Embryonic facial prominence (tissue), 1 donor: ENCODE measurements around the gene RTN1.
A peak's percentile ranks its signal among the peaks of the same experiment; 100 is the strongest.

Experiments
- DNase-seq: peaks from one replicate; pipeline ENCODE4 v3.0.0-alpha.2; 2016; ENCODE audit errors: extremely low spot score

The RTN1 gene

GRCh38 chr14:59788176-59788575, 82.4 kb downstream of the RTN1 start:
- DNase-seq = no peak

GRCh38 chr14:59787045-59787674, 83.4 kb downstream of the RTN1 start:
- DNase-seq = no peak

GRCh38 chr14:59785629-59786028, 84.9 kb downstream of the RTN1 start:
- DNase-seq = no peak

DNA sequence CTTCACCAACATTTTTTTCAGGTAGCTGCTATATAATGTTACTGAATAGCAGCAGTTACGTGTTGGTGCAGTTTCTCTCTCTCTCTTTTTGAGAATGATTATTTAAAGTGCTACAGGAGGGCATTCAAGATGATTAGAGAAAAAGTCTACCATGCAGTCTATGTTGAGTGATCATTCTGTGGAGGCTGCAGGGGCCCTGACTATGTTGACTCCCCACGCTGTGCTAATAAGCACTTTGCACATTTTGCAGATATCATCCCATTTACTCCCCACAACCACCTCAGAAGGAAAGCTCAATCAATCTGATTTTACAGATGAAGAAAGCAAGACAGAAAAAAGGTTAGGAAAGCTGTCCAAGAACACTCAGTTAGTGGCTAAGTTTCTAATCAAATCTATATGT, 87.8 kb downstream of the RTN1 start:
- no peak for DNase-seq

DNA sequence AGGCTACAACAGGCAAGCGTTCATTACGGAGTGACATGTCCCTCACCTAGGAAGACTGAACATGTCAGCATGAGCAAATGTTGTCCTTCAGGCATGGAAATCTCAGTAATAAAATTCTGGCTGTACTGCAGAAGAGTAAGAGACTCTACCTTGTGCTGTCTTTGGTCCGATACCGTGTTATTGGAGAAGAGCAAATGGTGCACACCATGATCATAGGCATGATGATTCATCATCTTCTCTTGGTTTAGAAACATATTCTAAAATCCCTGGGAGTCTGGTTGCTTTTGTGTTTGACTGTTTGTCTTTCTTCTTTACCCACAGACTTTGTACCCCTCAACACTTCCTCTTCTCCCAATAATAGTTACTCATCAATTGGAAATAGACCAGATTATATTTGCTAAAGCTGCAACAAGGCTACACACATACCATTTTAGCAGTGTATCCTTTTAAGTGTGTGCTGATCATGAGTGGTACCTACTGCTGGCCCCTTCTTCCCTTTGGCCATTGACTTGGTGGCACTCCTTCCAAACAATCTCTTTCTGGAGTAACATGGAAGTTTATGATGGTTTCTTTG, 93.5 kb downstream of the RTN1 start:
- no peak for DNase-seq

DNA sequence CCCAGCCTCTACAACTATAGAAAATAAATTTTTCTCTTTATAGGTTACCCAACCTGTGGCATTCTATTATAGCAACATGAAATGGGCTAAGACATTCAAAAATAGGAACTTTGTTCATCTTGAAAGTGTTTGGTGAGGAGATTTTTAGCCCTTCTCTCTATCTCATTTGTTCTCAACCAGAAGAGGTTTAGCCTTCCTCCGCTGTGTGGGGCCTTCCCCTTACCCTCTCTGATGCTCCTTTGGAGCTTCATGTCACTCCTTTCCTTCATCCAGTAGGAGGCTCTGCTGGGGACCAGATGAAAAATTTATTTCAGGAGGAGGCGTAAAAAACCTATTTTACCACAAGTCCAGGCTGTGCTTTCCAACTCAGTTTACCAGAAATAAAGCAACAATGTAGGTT, 94.1 kb downstream of the RTN1 start:
- no peak for DNase-seq

DNA sequence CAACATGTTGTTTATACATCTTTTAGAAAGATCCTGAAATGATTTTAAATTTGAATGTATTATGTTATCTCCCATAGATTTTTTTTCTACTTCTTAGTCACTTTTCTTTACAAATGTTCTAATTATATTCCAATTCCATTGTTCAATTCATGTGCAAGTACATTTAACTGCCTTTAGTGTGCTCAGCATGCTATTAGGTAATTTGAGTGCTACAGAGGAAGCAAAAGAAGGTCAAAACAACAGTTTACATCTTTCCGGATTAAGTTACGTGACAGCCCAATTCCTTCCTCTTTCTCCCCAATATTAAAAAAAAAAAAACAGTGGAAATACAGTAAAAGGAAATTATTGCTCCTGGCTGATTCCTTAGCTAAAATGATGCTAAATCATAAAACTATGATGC, 98.3 kb downstream of the RTN1 start:
- no peak for DNase-seq

GRCh38 chr14:59771577-59771976, 99.0 kb downstream of the RTN1 start:
- DNase-seq = no peak

DNA sequence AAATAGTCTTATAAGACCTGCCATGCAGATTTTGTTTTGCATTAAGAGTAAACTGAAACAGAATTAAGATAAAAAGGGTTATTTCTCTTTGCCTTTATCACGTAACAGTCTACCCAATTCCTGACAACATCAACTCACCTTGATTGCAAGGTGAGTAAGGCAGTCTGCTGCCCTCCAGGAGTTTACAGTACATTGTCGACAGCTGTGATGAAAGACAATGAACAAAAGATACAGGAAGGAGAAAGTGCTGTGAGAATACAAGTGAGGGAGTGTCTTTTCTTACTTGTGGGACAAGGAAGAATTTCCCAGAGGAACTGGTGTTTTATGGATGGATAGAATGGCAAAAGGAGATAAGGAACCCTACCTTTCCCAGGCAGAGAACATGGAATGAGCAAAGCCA, 101.0 kb downstream of the RTN1 start:
- DNase-seq = no peak

- no peak for DNase-seq
Measured at GRCh38 chr14:59768855-59769375, 101.7 kb downstream of the RTN1 start.

- no peak for DNase-seq
Measured at GRCh38 chr14:59761851-59762250, 108.7 kb downstream of the RTN1 start.

DNA sequence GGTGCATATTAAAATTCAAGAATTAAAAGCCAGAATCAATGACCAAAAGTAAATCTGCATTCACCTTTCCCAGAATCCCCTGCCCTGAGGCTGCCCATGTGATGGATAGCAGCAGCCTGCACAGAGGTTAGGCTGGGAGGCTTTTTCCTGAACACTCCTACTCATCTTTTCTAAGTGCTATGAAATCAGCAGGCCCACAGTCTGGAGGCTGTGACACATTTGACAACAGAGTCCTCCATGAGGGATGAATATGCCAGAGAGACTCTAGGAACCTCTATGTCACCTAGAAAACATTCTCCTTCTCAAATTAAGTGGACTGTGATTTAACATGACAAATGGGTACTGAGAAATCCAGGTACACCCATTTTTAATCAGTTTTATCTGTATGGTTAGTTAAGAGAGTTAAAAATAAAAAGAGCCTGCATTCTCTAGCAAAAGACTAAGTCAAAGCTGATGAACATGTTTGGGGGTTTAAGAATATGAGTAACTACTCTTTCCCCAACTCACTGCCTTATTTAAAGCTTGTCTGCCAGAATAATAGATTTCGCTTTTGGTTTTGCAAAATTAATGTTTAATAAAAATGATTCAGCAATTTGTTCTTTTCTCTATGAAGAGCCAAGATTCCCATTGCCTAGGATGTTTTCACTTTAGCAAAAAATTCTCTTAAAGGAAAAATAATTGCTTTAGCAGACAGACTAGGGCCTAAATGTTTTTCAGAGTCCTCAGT, 115.0 kb downstream of the RTN1 start:
- DNase-seq = no peak

DNA sequence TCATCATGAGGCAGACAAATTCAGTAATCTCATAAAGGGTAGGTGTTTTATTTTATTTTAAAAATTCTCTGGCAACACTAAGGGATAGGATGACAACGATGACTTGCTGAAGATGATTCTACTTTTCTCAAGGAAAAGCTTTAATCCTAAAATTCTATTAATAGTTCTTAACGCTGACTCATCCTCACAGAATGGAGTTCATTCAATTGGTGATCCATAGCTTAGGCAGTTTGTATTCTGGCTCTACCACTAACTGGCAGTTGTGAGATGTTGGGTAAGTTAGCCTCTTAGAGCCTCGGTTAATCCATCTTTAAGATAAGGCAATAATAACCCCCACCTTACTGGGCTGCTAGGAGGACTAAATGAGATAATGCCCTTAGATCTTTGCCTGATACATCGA, 116.3 kb downstream of the RTN1 start:
- DNase-seq = no peak

- no peak for DNase-seq
Measured at GRCh38 chr14:59753512-59753911, 117.1 kb downstream of the RTN1 start.

DNA sequence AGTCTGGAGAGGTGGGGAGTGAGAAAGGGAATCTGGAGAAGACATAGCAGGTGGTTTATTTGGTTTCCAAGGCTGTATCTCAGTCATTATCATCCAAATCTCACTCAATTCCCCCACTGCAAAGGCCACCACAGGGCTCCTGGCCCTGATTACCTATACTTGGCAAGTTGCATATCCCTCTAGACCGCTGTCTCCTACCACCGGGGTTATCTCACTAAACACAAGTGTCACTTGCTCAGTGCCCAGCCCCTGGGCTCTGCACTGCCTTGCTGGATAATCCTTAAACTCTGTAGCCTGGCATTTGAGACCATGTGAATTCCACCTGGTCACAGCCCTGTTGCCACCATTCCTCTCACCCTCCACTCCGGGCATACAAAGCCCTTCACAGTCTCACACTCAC, 119.0 kb downstream of the RTN1 start:
- DNase-seq = no peak

GRCh38 chr14:59739794-59740193, 130.8 kb downstream of the RTN1 start:
- DNase-seq = no peak

- no peak for DNase-seq
Measured at GRCh38 chr14:59728304-59728703, 142.3 kb downstream of the RTN1 start.

GRCh38 chr14:59727073-59727661, 143.4 kb downstream of the RTN1 start:
- no peak for DNase-seq

GRCh38 chr14:59711080-59711479, 159.5 kb downstream of the RTN1 start:
- DNase-seq = no peak

DNA sequence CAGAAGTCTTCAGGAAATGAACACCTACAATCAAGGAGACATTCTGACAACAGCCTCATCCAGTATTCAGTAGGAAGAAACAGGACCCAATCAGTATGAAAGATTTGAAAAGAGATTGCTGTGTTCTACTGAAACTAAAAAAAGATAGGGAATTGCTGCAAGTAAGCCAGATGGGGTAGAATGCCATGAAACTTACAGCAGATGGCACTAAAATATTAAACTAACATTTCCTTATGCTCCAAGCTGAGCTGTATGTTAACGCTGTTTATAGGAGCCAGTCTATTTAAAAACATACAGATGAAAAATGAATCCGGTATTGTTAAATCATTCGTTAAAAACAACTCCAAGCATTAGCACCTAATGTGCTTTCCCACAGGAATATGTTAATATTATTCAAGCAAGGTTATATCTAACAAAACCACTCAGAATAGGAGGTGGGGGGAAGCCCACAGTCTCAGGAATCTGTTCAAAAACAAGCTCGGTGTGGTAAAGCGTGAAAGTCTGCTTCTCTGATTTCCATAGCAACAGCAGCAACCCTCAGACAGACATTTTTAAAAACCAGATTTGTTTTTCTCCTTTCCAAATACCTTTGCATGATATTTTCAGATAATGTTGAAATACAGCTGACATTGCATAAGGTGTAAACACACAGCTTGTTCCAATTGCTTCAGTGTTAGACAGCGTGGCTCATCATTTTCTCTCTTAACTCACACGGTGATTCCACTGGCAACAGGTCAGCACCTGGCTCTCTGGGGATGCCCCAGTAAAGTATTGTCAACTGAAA, 162.6 kb downstream of the RTN1 start:
- peak; percentile 18 for DNase-seq

DNA sequence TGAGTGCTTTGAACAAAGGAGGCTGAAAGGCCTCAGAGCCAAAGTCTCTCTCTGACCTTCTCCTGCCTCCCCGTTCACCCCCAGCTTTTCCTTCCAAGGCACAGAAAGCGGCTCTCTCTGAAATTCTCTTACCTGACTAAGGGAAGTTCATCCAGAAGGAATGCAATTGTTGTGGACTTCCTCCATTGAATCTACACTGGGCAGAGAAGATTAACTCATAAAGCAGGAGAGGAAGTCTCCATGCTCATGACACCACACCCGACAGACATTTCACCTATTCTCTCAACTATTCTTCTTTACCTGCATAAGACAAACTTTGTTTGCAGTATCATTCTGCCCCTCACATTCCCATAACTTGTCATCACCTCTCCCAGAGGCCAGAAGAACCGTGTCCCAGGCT, 164.7 kb downstream of the RTN1 start:
- no peak for DNase-seq

DNA sequence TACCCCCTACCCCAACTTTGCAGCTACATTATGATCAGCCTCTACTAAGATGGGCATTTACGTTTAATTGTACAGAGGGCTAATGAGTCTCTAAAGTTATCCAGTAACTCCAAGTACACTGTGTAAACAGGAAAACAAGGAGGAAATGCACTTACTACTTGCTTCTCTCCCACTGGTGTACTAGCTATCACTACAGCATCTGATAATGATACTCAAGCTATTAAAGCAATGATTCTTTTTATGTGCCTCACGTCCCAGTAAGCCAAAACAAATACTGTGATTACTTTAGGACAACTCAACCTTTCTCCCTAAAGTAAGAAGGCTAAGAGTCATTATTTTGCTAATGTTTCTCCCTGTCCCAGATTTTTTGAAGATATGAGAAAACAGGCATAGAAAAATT, 165.3 kb downstream of the RTN1 start:
- no peak for DNase-seq
